ENCODE data around the gene POU6F2. TPM values are rescaled to one million over a fixed set of nuclear protein-coding genes. Genes with fewer than 3 reads are reported as not detected.

Gene POU6F2
- total RNA-seq, 1 donor from 2014 or later, result 0.78 TPM

GRCh38 chr7:39459636-39460035, 481.9 kb downstream of the POU6F2 start:
- intact Hi-C loops (cut with DNase I), result no loop called here
- TF ChIP-seq CTCF (IDR thresholded peaks at IDR 0.05), result no peak
- no peaks in the 10 kb centered on the region for H3K9me3 ChIP-seq
- H3K27me3 ChIP-seq, result no peaks in the 10 kb centered on the region
- no peak for ATAC-seq
- H3K27ac ChIP-seq, result no peak overlapping the region
- no peaks in the 10 kb centered on the region for H3K36me3 ChIP-seq
- no peak for DNase-seq
- no peak overlapping the region for H3K4me3 ChIP-seq
- no peaks in the 10 kb centered on the region for H3K4me1 ChIP-seq

DNA sequence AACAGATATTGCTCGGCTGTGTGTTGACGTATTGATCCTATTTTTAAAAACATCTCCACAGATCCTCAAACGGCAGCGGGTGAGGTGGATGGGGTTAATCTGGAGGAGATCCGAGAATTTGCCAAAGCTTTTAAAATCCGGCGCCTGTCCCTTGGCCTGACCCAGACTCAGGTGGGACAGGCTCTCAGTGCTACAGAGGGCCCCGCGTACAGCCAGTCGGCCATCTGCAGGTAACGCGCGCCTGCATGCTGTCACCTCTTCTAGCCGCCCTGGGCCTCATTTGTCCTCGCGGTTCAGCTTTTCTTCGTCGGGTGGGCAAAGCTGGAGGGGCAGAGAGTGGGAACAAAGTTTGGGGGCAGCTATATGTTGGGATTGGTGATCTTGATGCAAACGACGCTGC, 482.8 kb downstream of the POU6F2 start:
- TF ChIP-seq CTCF (IDR thresholded peaks at IDR 0.05), result no peak
- Histone ChIP-seq H3K4me3 (no peak overlapping the region), H3K36me3 (no peaks in the 10 kb centered on the region), H3K27me3 (no peaks in the 10 kb centered on the region), H3K9me3 (no peaks in the 10 kb centered on the region), H3K27ac (no peak overlapping the region), H3K4me1 (no peaks in the 10 kb centered on the region)
- DNase-seq (no peak), ATAC-seq (no peak)
- intact Hi-C loops (cut with DNase I), result no loop called here

DNA sequence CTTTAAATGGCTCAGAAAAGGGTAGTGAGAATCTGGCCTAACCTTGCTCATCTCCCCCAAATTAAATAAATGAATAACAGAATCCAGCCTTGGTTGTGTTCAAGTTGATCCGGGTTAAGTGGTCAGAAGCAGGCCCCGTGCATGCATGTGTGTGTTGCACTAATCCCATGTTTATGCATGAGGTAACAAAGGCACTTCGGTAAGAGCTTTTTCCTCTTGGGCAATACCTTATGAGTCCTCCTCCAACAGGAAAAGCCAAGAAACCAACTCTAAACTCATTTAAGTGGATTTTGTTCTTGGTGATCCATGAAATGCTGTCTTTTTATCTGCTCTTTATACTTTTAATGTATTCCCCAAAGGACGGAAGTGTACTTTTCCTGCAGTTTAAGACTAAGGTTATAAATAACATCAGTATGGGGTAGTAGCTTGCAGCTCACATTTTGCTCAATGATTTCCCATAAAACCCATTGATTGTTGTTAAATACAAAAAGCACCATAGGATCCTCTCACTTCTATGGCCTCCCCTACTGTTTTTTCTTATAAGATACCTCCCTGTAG, 483.6 kb downstream of the POU6F2 start:
- ATAC-seq, result peak; percentile 58

GRCh38 chr7:39463252-39463651, 485.5 kb downstream of the POU6F2 start:
- ATAC-seq (no peak), DNase-seq (no peak)
- TF ChIP-seq CTCF (IDR thresholded peaks at IDR 0.05), result no peak
- Histone ChIP-seq H3K4me1 (no peaks in the 10 kb centered on the region), H3K27ac (no peak overlapping the region), H3K36me3 (no peaks in the 10 kb centered on the region), H3K4me3 (no peak overlapping the region), H3K9me3 (no peaks in the 10 kb centered on the region), H3K27me3 (peaks cover 2% of the 10 kb centered on the region)
- intact Hi-C loops (cut with DNase I), result no loop called here

More for the DNA sequence above, 483.6 kb downstream of the POU6F2 start:
- no peak for TF ChIP-seq CTCF (IDR thresholded peaks at IDR 0.05)
- Histone ChIP-seq H3K36me3 (no peaks in the 10 kb centered on the region), H3K27ac (no peak overlapping the region), H3K4me1 (no peaks in the 10 kb centered on the region), H3K27me3 (no peaks in the 10 kb centered on the region), H3K4me3 (no peak overlapping the region), H3K9me3 (no peaks in the 10 kb centered on the region)
- intact Hi-C loops (cut with DNase I), result no loop called here
- DNase-seq, result no peak

- Histone ChIP-seq H3K9me3 (no peaks in the 10 kb centered on the region), H3K36me3 (no peaks in the 10 kb centered on the region), H3K27ac (no peak overlapping the region), H3K4me1 (no peaks in the 10 kb centered on the region), H3K4me3 (no peak overlapping the region), H3K27me3 (peaks cover 11% of the 10 kb centered on the region)
- TF ChIP-seq CTCF (IDR thresholded peaks at IDR 0.05), result no peak
- intact Hi-C loops (cut with DNase I), result no loop called here
- ATAC-seq, result peak; percentile 13
- no peak for DNase-seq
Measured at GRCh38 chr7:39464350-39465054, 486.8 kb downstream of the POU6F2 start.

Measured in upper lobe of right lung (tissue), 1 donor.